ENCODE measurements around the gene CFAP58.

CFAP58 gene

DNA sequence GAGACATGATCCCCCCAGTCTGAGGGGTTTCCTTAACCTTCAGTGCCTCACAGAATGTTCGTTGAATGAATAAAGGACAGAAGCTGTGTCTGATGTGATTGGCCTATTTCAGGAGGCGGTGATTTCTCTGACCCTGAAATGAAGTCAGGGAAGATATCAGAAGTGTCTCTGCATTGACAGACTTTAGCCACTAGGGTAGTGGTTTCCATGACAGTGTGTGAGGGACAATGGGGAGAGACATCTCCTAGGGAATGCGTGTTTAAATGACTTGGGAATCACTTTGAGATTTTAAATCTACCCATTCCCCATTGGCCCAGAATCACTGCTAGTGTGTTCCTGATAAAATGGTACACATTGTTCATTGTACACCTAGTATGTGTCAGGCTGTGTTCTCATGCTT, 132.0 kb downstream of the CFAP58 start:
- TF ChIP-seq TCF12 (IDR thresholded peaks at IDR 0.05; ENCODE audit: low read depth), result no peak
- TF ChIP-seq USF1 (IDR thresholded peaks at IDR 0.05), result no peak
- no peak for TF ChIP-seq YY1 (IDR thresholded peaks at IDR 0.05; ENCODE audit: low read depth)
- no peak for TF ChIP-seq TAF1 (IDR thresholded peaks at IDR 0.05; ENCODE audit: low read depth)
- TF ChIP-seq CREB1 (IDR thresholded peaks at IDR 0.05; ENCODE audit: low read depth), result no peak
- no peak for TF ChIP-seq RAD21 (IDR thresholded peaks at IDR 0.05; ENCODE audit: low read depth)
- TF ChIP-seq TEAD4 (IDR thresholded peaks at IDR 0.05), result no peak
- TF ChIP-seq ZBTB7A (IDR thresholded peaks at IDR 0.05; ENCODE audit: low read depth), result no peak
- TF ChIP-seq, protein P1, sequence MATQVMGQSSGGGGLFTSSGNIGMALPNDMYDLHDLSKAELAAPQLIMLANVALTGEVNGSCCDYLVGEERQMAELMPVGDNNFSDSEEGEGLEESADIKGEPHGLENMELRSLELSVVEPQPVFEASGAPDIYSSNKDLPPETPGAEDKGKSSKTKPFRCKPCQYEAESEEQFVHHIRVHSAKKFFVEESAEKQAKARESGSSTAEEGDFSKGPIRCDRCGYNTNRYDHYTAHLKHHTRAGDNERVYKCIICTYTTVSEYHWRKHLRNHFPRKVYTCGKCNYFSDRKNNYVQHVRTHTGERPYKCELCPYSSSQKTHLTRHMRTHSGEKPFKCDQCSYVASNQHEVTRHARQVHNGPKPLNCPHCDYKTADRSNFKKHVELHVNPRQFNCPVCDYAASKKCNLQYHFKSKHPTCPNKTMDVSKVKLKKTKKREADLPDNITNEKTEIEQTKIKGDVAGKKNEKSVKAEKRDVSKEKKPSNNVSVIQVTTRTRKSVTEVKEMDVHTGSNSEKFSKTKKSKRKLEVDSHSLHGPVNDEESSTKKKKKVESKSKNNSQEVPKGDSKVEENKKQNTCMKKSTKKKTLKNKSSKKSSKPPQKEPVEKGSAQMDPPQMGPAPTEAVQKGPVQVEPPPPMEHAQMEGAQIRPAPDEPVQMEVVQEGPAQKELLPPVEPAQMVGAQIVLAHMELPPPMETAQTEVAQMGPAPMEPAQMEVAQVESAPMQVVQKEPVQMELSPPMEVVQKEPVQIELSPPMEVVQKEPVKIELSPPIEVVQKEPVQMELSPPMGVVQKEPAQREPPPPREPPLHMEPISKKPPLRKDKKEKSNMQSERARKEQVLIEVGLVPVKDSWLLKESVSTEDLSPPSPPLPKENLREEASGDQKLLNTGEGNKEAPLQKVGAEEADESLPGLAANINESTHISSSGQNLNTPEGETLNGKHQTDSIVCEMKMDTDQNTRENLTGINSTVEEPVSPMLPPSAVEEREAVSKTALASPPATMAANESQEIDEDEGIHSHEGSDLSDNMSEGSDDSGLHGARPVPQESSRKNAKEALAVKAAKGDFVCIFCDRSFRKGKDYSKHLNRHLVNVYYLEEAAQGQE (IDR thresholded peaks at IDR 0.05; ENCODE audit: low read depth), result no peak
- no peak for TF ChIP-seq EGR1 (IDR thresholded peaks at IDR 0.05)

GRCh38 chr10:104486803-104487202, 133.2 kb downstream of the CFAP58 start:
- TF ChIP-seq CREB1 (IDR thresholded peaks at IDR 0.05; ENCODE audit: low read depth) (no peak), CEBPB (IDR thresholded peaks at IDR 0.05) (no peak), TAF1 (IDR thresholded peaks at IDR 0.05; ENCODE audit: low read depth) (no peak), EGR1 (IDR thresholded peaks at IDR 0.05) (no peak), RAD21 (IDR thresholded peaks at IDR 0.05; ENCODE audit: low read depth) (no peak), YY1 (IDR thresholded peaks at IDR 0.05; ENCODE audit: low read depth) (no peak), EP300 (IDR thresholded peaks at IDR 0.05; ENCODE audit: borderline replicate concordance) (no peak), TEAD4 (IDR thresholded peaks at IDR 0.05) (no peak), NFIC (IDR thresholded peaks at IDR 0.05) (no peak), TCF12 (IDR thresholded peaks at IDR 0.05; ENCODE audit: low read depth) (no peak), FOXM1 (IDR thresholded peaks at IDR 0.05; ENCODE audit: borderline replicate concordance, low read depth) (no peak), USF1 (IDR thresholded peaks at IDR 0.05) (no peak), ZBTB7A (IDR thresholded peaks at IDR 0.05; ENCODE audit: low read depth) (no peak)
- TF ChIP-seq, protein P1 (IDR thresholded peaks at IDR 0.05; ENCODE audit: low read depth), result no peak
- TF ChIP-seq, protein P2, sequence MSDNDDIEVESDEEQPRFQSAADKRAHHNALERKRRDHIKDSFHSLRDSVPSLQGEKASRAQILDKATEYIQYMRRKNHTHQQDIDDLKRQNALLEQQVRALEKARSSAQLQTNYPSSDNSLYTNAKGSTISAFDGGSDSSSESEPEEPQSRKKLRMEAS (IDR thresholded peaks at IDR 0.05), result no peak

GRCh38 chr10:104487794-104488438, 134.3 kb downstream of the CFAP58 start:
- TF ChIP-seq YY1 (IDR thresholded peaks at IDR 0.05; ENCODE audit: low read depth), result no peak
- TF ChIP-seq, protein P2 (IDR thresholded peaks at IDR 0.05), result no peak
- no peak for TF ChIP-seq FOXM1 (IDR thresholded peaks at IDR 0.05; ENCODE audit: borderline replicate concordance, low read depth)
- TF ChIP-seq TAF1 (IDR thresholded peaks at IDR 0.05; ENCODE audit: low read depth), result no peak
- no peak for TF ChIP-seq EP300 (IDR thresholded peaks at IDR 0.05; ENCODE audit: borderline replicate concordance)
- no peak for TF ChIP-seq NFIC (IDR thresholded peaks at IDR 0.05)
- no peak for TF ChIP-seq TEAD4 (IDR thresholded peaks at IDR 0.05)
- TF ChIP-seq ZBTB7A (IDR thresholded peaks at IDR 0.05; ENCODE audit: low read depth), result no peak

DNA sequence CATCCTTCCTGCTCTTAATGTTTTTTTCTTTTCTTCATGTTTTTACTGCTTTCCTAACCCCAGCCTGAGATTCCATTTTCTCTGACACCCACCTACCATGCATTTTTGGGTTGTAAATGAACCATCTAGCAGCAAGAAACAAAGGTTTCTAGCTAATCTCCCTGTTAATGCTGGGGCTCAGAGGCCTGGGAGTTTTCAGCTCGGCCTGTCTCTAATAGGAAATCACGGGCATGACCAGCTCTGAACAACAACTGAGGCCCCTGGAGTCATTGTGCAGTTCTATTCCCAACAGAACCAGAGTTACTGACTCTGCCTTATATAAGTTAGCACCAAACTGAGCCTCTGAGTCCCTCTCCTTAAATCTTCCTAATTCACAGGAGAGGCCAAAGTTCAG, 134.8 kb downstream of the CFAP58 start:
- TF ChIP-seq, protein P2 (IDR thresholded peaks at IDR 0.05), result no peak
- TF ChIP-seq ZBTB7A (IDR thresholded peaks at IDR 0.05; ENCODE audit: low read depth), result no peak
- no peak for TF ChIP-seq FOXM1 (IDR thresholded peaks at IDR 0.05; ENCODE audit: borderline replicate concordance, low read depth)
- no peak for TF ChIP-seq YY1 (IDR thresholded peaks at IDR 0.05; ENCODE audit: low read depth)
- no peak for TF ChIP-seq NFIC (IDR thresholded peaks at IDR 0.05)
- no peak for TF ChIP-seq CEBPB (IDR thresholded peaks at IDR 0.05)
- TF ChIP-seq USF1 (IDR thresholded peaks at IDR 0.05), result no peak
- TF ChIP-seq, protein P1 (IDR thresholded peaks at IDR 0.05; ENCODE audit: low read depth), result no peak
- no peak for TF ChIP-seq TAF1 (IDR thresholded peaks at IDR 0.05; ENCODE audit: low read depth)
- TF ChIP-seq EP300 (IDR thresholded peaks at IDR 0.05; ENCODE audit: borderline replicate concordance), result no peak
